ENCODE measurements around the gene CA10. TPM values are rescaled to one million over a fixed set of nuclear protein-coding genes. Genes with fewer than 3 reads are reported as not detected.

Gene CA10
- total and polyA plus RNA-seq, 8 donors, result 0.09 to 2.0 (median 0.27) TPM; not detected in 4

GRCh38 chr17:51588063-51588462 is 570.5 kb downstream of the CA10 start:
- Histone ChIP-seq H3K4me1 (no peaks in the 10 kb centered on the region), H3K36me3 (no peaks in the 10 kb centered on the region), H3K9me3 (peaks cover 0 to 3% (median 0%) of the 10 kb centered on the region in 4 donors), H3K4me3 (no peak overlapping the region), H3K27ac (no peak overlapping the region), H3K27me3 (no peaks in the 10 kb centered on the region)
- no peak for TF ChIP-seq CTCF (IDR thresholded peaks at IDR 0.05)
- FAIRE-seq, result no peak
- DNase-seq, result no peak
- 32 to 55% methylated on average over 2 of the region's 2 CpGs for WGBS, 2 donors
- ATAC-seq, result no peak
- intact Hi-C loops (cut with DNase I), result no loop called here

- H3K4me3 ChIP-seq, result no peak overlapping the region
- TF ChIP-seq CTCF (IDR thresholded peaks at IDR 0.05), result no peak
- no peak for ATAC-seq
- H3K27ac ChIP-seq, result no peak overlapping the region
- no peak for DNase-seq
- 45 to 56% methylated on average over 2 of the region's 2 CpGs for WGBS, 2 donors
- FAIRE-seq, result no peak
- intact Hi-C loops (cut with DNase I), result no loop called here
- no peaks in the 10 kb centered on the region for H3K36me3 ChIP-seq
- H3K9me3 ChIP-seq, result peaks cover 0 to 3% (median 0%) of the 10 kb centered on the region in 4 donors
- no peaks in the 10 kb centered on the region for H3K27me3 ChIP-seq
- no peaks in the 10 kb centered on the region for H3K4me1 ChIP-seq
These were observed 571.0 kb downstream of the CA10 start for GRCh38 chr17:51587516-51587915.

GRCh38 chr17:51585514-51586104 is 572.9 kb downstream of the CA10 start:
- H3K4me1 ChIP-seq, result no peaks in the 10 kb centered on the region
- H3K9me3 ChIP-seq, result peaks cover 0 to 3% (median 0%) of the 10 kb centered on the region in 4 donors
- ATAC-seq (no peak), FAIRE-seq (no peak), DNase-seq (peak in 1 of 6 donors; percentile 15)
- 25 to 32% methylated on average over 4 of the region's 4 CpGs for WGBS, 2 donors
- intact Hi-C loops (cut with DNase I), result no loop called here
- TF ChIP-seq CTCF (IDR thresholded peaks at IDR 0.05), result peak in 1 of 4 donors; percentile 7
- H3K27me3 ChIP-seq, result no peaks in the 10 kb centered on the region
- H3K36me3 ChIP-seq, result no peaks in the 10 kb centered on the region
- H3K27ac ChIP-seq, result no peak overlapping the region
- no peak overlapping the region for H3K4me3 ChIP-seq

- Histone ChIP-seq H3K9me3 (no peaks in the 10 kb centered on the region), H3K27me3 (no peaks in the 10 kb centered on the region), H3K4me1 (no peaks in the 10 kb centered on the region), H3K4me3 (no peak overlapping the region), H3K36me3 (no peaks in the 10 kb centered on the region), H3K27ac (no peak overlapping the region)
- no peak for TF ChIP-seq CTCF (IDR thresholded peaks at IDR 0.05)
- WGBS, 2 donors, result 76 to 95% methylated on average over 3 of the region's 3 CpGs
- ATAC-seq, result no peak
- no peak for DNase-seq
- intact Hi-C loops (cut with DNase I), result no loop called here
- no peak for FAIRE-seq
These were observed 577.6 kb downstream of the CA10 start for GRCh38 chr17:51580869-51581268.
